Loucy (cell line): ENCODE results near the gene GPM6B.

Experiments used
- EZH2phosphoT487 ChIP-seq: fragments of 200-600 bp; IDR thresholded peaks from 2 replicates; pipeline ENCODE4 v1.6.1; 2018; ENCODE audit warnings: antibody characterized with exemption, mild to moderate bottlenecking, moderate library complexity, borderline replicate concordance
- TF ChIP-seq, protein P1 (sequence below): fragments of 200-600 bp; sonication (generic); conservative IDR thresholded peaks from 2 replicates; pipeline ENCODE4 v1.5.1; 2014; ENCODE audit warnings: mild to moderate bottlenecking, antibody characterized with exemption, low read length

DNA sequence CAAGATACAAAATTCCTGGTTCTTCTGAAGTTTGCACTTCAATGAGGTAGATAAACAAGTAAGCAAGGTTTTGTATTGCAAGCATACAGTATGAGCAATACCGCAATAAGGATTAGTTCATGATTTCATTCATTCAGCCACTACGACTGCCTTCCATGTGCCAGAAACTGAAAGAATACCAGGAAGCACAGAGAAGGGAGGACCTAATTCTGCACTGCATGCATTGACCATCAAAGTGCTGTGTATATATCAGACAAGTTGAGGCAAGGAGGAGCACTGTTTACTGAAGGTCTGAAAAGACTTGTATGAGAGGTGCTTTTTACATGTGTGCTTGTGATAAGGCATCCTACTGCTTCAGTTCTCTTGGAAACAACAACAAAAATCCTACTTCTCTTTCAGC lies 40.9 kb upstream of the GPM6B start:
- TF ChIP-seq, protein P1, sequence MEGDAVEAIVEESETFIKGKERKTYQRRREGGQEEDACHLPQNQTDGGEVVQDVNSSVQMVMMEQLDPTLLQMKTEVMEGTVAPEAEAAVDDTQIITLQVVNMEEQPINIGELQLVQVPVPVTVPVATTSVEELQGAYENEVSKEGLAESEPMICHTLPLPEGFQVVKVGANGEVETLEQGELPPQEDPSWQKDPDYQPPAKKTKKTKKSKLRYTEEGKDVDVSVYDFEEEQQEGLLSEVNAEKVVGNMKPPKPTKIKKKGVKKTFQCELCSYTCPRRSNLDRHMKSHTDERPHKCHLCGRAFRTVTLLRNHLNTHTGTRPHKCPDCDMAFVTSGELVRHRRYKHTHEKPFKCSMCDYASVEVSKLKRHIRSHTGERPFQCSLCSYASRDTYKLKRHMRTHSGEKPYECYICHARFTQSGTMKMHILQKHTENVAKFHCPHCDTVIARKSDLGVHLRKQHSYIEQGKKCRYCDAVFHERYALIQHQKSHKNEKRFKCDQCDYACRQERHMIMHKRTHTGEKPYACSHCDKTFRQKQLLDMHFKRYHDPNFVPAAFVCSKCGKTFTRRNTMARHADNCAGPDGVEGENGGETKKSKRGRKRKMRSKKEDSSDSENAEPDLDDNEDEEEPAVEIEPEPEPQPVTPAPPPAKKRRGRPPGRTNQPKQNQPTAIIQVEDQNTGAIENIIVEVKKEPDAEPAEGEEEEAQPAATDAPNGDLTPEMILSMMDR, result no peak
- no peak for TF ChIP-seq EZH2phosphoT487
